Measurements from ENCODE around the gene TMEM31. TPM values are rescaled to one million over a fixed set of nuclear protein-coding genes. Genes with fewer than 3 reads are reported as not detected.

Gene TMEM31
- total and polyA plus RNA-seq, 9 of the 15 experiments (the other 6 are each of a cell fraction or from before 2014, with no cell fraction given) = 0.18 TPM; not detected in 8

GRCh38 chrX:103687073-103687695 lies 23.5 kb upstream of the TMEM31 start (continued):
- TF ChIP-seq MYC (IDR thresholded peaks at IDR 0.05; ENCODE audit: low read depth, low read length) (peak; percentile 93), MYC (CRISPR knock-in tag; IDR thresholded peaks at IDR 0.05; ENCODE audit: borderline replicate concordance, low read depth) (0 out of 2 replicates have a peak, but pooled peaks have one; percentile 59), SREBF1 (IDR thresholded peaks at IDR 0.05; ENCODE audit: borderline replicate concordance, low read depth, low read length) (no peak), ELF1 (tag; IDR thresholded peaks at IDR 0.05) (peak; percentile 90), ZNF121 (CRISPR knock-in tag; conservative IDR thresholded peaks at IDR 0.05) (no peak), ZNF696 (CRISPR knock-in tag; conservative IDR thresholded peaks at IDR 0.05) (no peak), CTCFL (IDR thresholded peaks at IDR 0.05; ENCODE audit: borderline replicate concordance, insufficient read depth, low read depth, low read length, poor library complexity, severe bottlenecking) (peak; percentile 67), ZNF217 (CRISPR knock-in tag; IDR thresholded peaks at IDR 0.05) (no peak), RFX7 (CRISPR knock-in tag; IDR thresholded peaks at IDR 0.05) (no peak), PHTF2 (CRISPR knock-in tag; IDR thresholded peaks at IDR 0.05) (no peak), FOXM1 (IDR thresholded peaks at IDR 0.05; ENCODE audit: low read depth) (no peak), FOXM1 (CRISPR knock-in tag; IDR thresholded peaks at IDR 0.05; ENCODE audit: low read depth) (no peak), CTBP1 (IDR thresholded peaks at IDR 0.05; ENCODE audit: borderline replicate concordance) (peak; percentile 55), POLR2G (IDR thresholded peaks at IDR 0.05; ENCODE audit: low read depth, low read length) (peak; percentile 90), MYNN (IDR thresholded peaks at IDR 0.05) (no peak), MYNN (CRISPR knock-in tag; IDR thresholded peaks at IDR 0.05) (no peak), MEF2A (IDR thresholded peaks at IDR 0.05; ENCODE audit: control insufficient read depth, low read depth, low read length) (no peak), ZNF449 (CRISPR knock-in tag; IDR thresholded peaks at IDR 0.05) (no peak), PHF20 (IDR thresholded peaks at IDR 0.05; ENCODE audit: partially characterized antibody) (peak; percentile 39), TAF1 (IDR thresholded peaks at IDR 0.05; ENCODE audit: control insufficient read depth, extremely low read depth, insufficient read depth, low read length, severe bottlenecking) (peak; percentile 11), NKRF (IDR thresholded peaks at IDR 0.05; ENCODE audit: borderline replicate concordance) (peak; percentile 91; the same call in 1 of the 2 replicates), ZNF133 (CRISPR knock-in tag; IDR thresholded peaks at IDR 0.05) (no peak), MED1 (CRISPR knock-in tag; IDR thresholded peaks at IDR 0.05; ENCODE audit: borderline replicate concordance) (no peak), ZFX (CRISPR knock-in tag; IDR thresholded peaks at IDR 0.05) (peak; percentile 70)

Measured in K562 (cell line).